HEK293T (cell line): ENCODE measurements around the gene FAM170B.

Source experiments
- FOXA1 ChIP-seq: fragments of 450-650 bp; IDR thresholded peaks from 2 replicates; pipeline ENCODE4 v1.6.1; 2016; ENCODE audit warnings: mild to moderate bottlenecking
- LEF1 ChIP-seq: fragments of 450-650 bp; IDR thresholded peaks from 2 replicates; pipeline ENCODE4 v1.6.1; 2017; ENCODE audit warnings: mild to moderate bottlenecking, borderline replicate concordance
- NFRKB ChIP-seq: fragments of 450-650 bp; IDR thresholded peaks from 2 replicates; pipeline ENCODE4 v1.6.1; 2016; ENCODE audit warnings: mild to moderate bottlenecking, moderate library complexity
- PKNOX1 ChIP-seq: fragments of 450-650 bp; IDR thresholded peaks from 2 replicates; pipeline ENCODE4 v1.6.1; 2016
- SP1 ChIP-seq: fragments of 450-650 bp; IDR thresholded peaks from 2 replicates; pipeline ENCODE4 v1.6.1; 2017
- SUZ12 ChIP-seq: fragments of 450-650 bp; IDR thresholded peaks from 2 replicates; pipeline ENCODE4 v1.6.1; 2016; ENCODE audit warnings: mild to moderate bottlenecking
- TARDBP ChIP-seq: fragments of 450-650 bp; IDR thresholded peaks from 2 replicates; pipeline ENCODE4 v1.6.1; 2016

- TF ChIP-seq TARDBP (no peak), SP1 (no peak), SUZ12 (no peak), PKNOX1 (no peak), LEF1 (no peak), FOXA1 (no peak), NFRKB (no peak)
These were observed 9.4 kb upstream of the FAM170B start for GRCh38 chr10:49143249-49143648.
